T47D (cell line): ENCODE results near the gene SYNE1.

Experiments used
- DNase-seq, 2 experiments: peaks; one replicate each; pipeline versions ENCODE4 v3.0.0 to v3.0.0-alpha.2; 2011 to 2012; ENCODE audit warnings: low read depth in 1 of 2, low spot score in 1 of 2
- JUND ChIP-seq: IDR thresholded peaks from 2 replicates; pipeline ENCODE4 v1.6.1; 2012; ENCODE audit warnings: low read depth
- in situ Hi-C: cut with HindIII; loops from 2 replicates; pipeline ENCODE4 v1.10.0; 2016; ENCODE audit warnings: low sequenced_read_pairs, low pct_unique_long_range_greater_than_20kb

SYNE1 gene

GRCh38 chr6:152484806-152485205 is 152.4 kb downstream of the SYNE1 start:
- no peak for DNase-seq
- in situ Hi-C loops, result no loop called here
- no peak for TF ChIP-seq JUND

DNA sequence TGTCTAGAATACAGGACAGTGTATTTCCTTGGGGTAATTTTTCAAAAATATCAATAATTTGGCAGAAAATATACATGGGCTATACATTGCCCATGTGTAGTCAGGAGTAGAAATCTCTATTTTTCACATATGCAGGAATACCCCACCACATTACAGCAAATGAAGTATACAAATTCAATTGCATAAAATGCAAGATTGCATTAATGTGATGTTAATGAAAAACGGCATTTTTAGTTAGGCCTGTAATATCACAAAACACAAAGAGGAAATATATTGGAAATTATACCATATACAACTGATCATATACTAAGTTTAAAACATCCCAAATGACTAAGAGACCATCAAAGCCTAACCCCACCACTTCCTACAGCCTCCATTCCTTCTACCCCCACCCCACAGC is 154.9 kb downstream of the SYNE1 start:
- in situ Hi-C loops, result no loop called here
- no peak for TF ChIP-seq JUND
- no peak for DNase-seq

DNA sequence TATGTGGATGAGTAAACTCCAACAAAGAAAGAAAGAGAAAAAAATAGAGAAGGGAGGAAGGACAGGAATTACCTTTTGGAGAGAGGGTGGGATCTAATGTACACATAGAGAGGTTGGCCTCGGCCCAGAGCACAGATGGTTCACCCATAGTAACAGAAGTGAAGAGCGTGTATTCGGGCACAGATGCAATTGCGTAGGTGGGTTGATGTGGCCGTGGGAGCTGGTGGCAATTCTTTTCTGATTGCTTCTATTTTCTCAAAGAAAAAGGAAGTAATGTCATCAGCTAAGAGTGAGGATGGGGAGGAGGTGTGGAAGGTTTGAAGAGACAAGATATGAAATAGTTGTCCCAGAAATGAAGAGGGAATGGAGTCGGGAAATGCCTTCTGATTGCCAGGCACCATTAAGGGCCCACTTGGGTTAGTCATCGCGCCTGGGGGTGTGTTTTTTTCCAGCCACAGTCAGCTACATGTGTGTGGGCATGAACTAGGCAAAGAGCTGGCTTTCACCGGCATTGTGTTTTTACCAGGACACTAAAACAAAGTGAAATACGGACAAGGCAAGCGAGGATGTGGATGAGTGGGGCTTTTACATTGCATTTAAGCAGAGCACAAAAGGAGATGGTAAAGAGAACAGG is 158.7 kb downstream of the SYNE1 start:
- no peak for DNase-seq
- in situ Hi-C loops, result no loop called here
- TF ChIP-seq JUND, result no peak

- TF ChIP-seq JUND, result no peak
- no peak for DNase-seq
- in situ Hi-C loops, result no loop called here
Measured at GRCh38 chr6:152474354-152474753, 162.8 kb downstream of the SYNE1 start.

DNA sequence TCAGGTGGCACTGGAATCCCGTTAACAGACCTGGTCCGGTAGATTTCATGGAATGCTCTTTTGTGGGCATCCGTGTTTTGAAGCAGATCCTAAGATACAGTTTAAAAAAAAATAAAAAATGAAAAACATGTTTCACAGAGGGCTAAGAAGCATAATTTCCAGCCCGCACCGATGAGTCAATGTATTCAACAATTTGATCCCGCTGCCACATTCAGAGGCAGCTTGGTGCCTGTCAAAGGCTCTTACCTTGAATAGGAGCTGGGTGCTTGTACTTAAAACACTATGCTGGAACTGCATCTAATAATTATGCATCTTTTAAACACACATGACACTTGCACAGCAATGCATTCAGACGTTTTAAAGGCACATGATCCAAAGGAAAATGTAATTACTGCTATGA is 164.8 kb downstream of the SYNE1 start:
- no peak for DNase-seq
- in situ Hi-C loops, result no loop called here
- TF ChIP-seq JUND, result no peak

DNA sequence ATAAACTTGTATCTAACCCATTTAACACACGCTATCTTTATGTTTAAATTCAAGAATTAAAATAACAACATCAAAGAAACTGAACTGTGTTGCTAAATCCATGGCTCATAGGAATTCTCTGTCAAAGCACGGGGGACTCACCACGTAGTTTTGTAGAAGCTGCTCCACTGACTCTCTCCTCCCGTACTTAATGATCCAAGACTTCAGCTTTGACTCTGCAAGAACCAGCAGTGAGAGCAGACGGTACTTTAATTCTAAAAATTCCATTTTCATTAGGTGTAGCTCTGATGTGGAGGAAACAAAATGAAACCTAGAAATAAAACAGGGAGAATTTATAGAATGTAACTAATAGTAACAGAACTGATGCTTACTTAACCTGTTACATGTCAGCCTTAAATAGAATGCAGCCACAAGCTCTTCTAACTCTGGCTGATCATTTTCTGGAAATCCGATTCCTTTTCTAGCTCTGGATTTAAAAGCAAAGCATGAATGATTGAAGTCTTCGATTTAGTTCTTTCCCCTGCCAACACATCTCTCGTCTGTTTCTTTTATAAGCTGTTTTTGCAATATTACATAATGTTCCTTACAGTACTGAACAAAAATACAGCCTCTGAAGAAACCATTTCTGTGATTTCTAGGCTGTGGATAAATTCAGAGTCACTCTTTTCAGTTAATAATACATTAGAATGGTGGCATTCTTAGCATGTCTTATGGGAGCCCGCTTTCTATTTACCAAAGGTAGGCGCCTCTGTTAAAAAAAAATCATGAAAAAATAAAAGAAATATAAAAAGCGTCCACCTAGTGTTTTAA is 165.5 kb downstream of the SYNE1 start:
- TF ChIP-seq JUND, result no peak
- in situ Hi-C loops, result no loop called here
- no peak for DNase-seq

GRCh38 chr6:152463164-152463563 is 174.0 kb downstream of the SYNE1 start:
- DNase-seq, result no peak
- no peak for TF ChIP-seq JUND
- in situ Hi-C loops, result no loop called here

DNA sequence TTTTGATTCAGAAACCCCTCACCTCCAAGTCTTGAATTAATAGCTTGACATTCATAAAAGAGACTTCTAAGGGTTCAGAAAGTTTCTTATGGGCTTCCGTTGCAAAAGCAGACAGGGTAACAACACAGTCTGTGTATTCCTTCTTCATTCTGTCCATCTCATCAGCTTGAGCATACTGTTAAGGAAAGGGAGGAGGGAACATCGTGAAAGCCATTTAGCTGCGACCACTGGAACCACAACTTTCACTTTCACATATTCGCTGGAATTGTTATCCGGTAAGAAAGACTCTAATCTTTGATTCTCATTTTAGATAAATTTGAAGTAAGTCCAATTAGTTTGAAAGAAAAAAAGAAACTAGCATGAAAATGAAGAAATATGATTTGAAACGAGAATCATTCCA is 174.4 kb downstream of the SYNE1 start:
- TF ChIP-seq JUND, result no peak
- DNase-seq, result no peak
- in situ Hi-C loops, result no loop called here

DNA sequence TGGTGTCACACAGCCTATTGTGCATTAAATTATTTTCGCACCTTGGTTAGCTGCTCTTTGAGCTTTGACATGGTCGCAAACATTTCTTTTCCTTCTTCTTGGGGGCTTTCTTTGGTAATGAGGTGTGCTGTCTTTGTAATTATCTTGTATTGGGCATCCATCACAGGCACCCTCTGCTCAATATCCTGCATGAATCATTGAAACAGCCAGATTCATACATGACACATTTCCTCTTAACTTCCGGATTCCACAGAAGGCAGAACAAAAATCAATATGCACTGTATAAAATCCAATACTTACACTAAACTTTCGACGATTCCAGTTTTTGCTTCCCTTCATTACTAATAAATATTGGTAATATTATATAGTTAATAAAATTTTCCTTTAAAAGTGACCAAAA is 175.6 kb downstream of the SYNE1 start:
- no peak for DNase-seq
- no peak for TF ChIP-seq JUND
- in situ Hi-C loops, result no loop called here

- no peak for DNase-seq
- no peak for TF ChIP-seq JUND
- in situ Hi-C loops, result no loop called here
Measured at GRCh38 chr6:152458648-152459644, 178.2 kb downstream of the SYNE1 start.

DNA sequence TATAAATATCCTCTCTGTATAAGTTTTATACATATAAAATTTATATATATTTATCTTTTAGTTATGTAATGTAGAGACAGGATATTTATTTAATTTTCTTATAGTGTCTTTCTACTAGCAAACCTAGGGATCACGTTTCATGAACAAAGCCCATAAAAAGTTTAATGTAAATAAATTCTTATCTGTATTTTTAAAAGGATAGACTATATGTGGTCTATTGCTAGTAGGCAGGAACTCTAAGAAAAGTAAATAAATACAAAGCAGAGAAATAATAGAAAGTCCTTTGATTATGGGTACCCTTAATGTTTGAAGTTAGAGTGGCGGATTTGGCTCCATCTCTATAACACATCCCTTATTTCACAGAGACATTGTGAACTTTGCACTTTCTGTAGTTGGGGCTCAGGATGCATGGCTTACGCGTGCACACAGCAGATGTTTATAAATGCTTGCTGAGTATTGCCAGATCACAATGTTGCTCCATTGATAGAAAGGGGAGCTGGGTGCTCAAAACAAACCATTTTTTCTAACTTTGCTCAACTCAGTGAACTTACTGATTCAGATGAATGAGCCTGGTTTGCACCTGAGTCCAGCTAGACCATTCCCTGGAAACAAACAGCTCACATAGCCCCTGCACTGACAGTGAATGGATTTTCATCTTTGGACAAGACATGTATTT is 179.1 kb downstream of the SYNE1 start:
- no peak for DNase-seq
- in situ Hi-C loops, result no loop called here
- TF ChIP-seq JUND, result no peak

GRCh38 chr6:152454003-152454402 is 183.2 kb downstream of the SYNE1 start:
- no peak for TF ChIP-seq JUND
- DNase-seq, result no peak
- in situ Hi-C loops, result no loop called here
